Hepatocyte (in vitro differentiated cells): Measurements from ENCODE around the gene CDH4. TPM values are rescaled to one million over a fixed set of nuclear protein-coding genes. Genes with fewer than 3 reads are reported as not detected.

ENCODE experiments used
- DNase-seq: peaks from one replicate; pipeline ENCODE4 v3.0.0-alpha.2; 2016; ENCODE audit warnings: low spot score
- H2AFZ ChIP-seq: fragments of 200-600 bp; sonication (generic); 2 replicates; pipeline ENCODE4 v1.6.0; 2016; ENCODE audit warnings: antibody characterized with exemption, mild to moderate bottlenecking
- H3K27ac ChIP-seq: fragments of 200-600 bp; sonication (generic); 2 replicates; pipeline ENCODE4 v1.5.1; 2016; ENCODE audit warnings: mild to moderate bottlenecking
- H3K27me3 ChIP-seq: fragments of 200-600 bp; sonication (generic); 2 replicates; pipeline ENCODE4 v1.6.1; 2016
- H3K36me3 ChIP-seq: fragments of 200-600 bp; sonication (generic); replicated peaks from 2 replicates; pipeline ENCODE4 v1.5.1; 2016; ENCODE audit warnings: low read depth; ENCODE audit not compliant: insufficient read depth
- H3K4me1 ChIP-seq: fragments of 200-600 bp; sonication (generic); 2 replicates; pipeline ENCODE4 v1.5.1; 2016; ENCODE audit warnings: mild to moderate bottlenecking, moderate library complexity; ENCODE audit not compliant: insufficient read depth
- H3K4me2 ChIP-seq: fragments of 200-600 bp; sonication (generic); 2 replicates; pipeline ENCODE4 v1.6.0; 2016
- H3K4me3 ChIP-seq: fragments of 200-600 bp; sonication (generic); 2 replicates; pipeline ENCODE4 v1.5.1; 2016; ENCODE audit warnings: mild to moderate bottlenecking
- H3K79me2 ChIP-seq: fragments of 200-600 bp; sonication (generic); 2 replicates; pipeline ENCODE4 v1.6.0; 2017; ENCODE audit warnings: mild to moderate bottlenecking
- H3K9me2 ChIP-seq: fragments of 200-600 bp; sonication (generic); replicated peaks from 2 replicates; pipeline ENCODE4 v1.6.0; 2017; ENCODE audit warnings: mild to moderate bottlenecking; ENCODE audit not compliant: insufficient read depth
- H3K9me3 ChIP-seq: fragments of 200-600 bp; sonication (generic); 2 replicates; pipeline ENCODE4 v1.5.1; 2016; ENCODE audit warnings: low read depth, mild to moderate bottlenecking
- H4K20me1 ChIP-seq: fragments of 200-600 bp; sonication (generic); 2 replicates; pipeline ENCODE4 v1.6.0; 2016; ENCODE audit warnings: mild to moderate bottlenecking; ENCODE audit not compliant: insufficient read depth, poor library complexity, severe bottlenecking
- EZH2 ChIP-seq: fragments of 200-600 bp; sonication (generic); IDR thresholded peaks from 2 replicates; pipeline ENCODE4 v1.6.1; 2016; ENCODE audit warnings: antibody characterized with exemption, mild to moderate bottlenecking, borderline replicate concordance
- EZH2phosphoT487 ChIP-seq: fragments of 200-600 bp; sonication (generic); IDR thresholded peaks from one replicate; pipeline ENCODE4 v1.6.1; 2018; ENCODE audit warnings: antibody characterized with exemption, mild to moderate bottlenecking, low read depth, moderate library complexity; ENCODE audit not compliant: unreplicated experiment, severe bottlenecking
- WGBS: methylation state at CpG from one replicate; pipeline ENCODE4 v1.1.6; 2016; ENCODE audit warnings: low lambda C conversion rate; ENCODE audit errors: missing lambda C conversion rate; 5-methylcytosine and 5-hydroxymethylcytosine counted together
- polyA plus RNA-seq: library from polyadenylated mRNA; unstranded; fragments of >200 nt; fragmentation: Nextera tagmentation; extraction: Ambion mirVana; gene quantifications from 2 replicates; pipeline ENCODE4 v1.2.1, GENCODE V29; 2016
- total RNA-seq: library from RNA; depleted of rRNA; stranded (reverse); fragments of >200 nt; gene quantifications from 2 replicates; pipeline ENCODE4 v1.2.3, GENCODE V29; 2014
- TF ChIP-seq, protein P1 (sequence below): fragments of 200-600 bp; sonication (generic); IDR thresholded peaks from 2 replicates; pipeline ENCODE4 v1.5.1; 2016; ENCODE audit warnings: antibody characterized with exemption, mild to moderate bottlenecking; ENCODE audit not compliant: poor library complexity

CDH4 gene
- total and polyA plus RNA-seq, 2 experiments from 2014 or later: 0.53 to 0.73 TPM

DNA sequence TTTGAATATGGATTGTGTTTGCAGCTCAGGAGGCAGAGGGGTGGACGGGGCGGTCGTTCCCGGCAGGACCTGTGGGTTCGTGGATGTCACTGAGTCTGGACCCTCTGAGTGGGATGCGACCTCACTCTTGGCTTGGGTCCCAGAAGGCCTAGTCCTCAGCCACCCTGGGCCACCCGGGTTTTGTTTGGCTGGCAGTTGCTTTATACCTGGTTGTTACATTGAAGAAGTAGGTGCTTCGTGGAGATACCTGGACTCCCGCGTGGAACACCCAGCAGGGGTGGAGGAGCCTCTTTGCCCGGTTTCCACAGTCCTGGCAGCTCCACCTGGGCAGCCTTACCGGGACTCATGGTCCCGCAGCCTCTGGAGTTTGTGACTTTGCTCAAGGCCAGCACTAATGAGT is 408.5 kb downstream of the CDH4 start:
- DNase-seq: no peak
- Histone ChIP-seq H2AFZ (no peak overlapping the region), H3K36me3 (no peaks in the 10 kb centered on the region), H3K9me3 (no peaks in the 10 kb centered on the region), H3K79me2 (no peaks in the 10 kb centered on the region), H3K27ac (no peak overlapping the region), H3K4me1 (no peaks in the 10 kb centered on the region), H3K4me2 (no peak overlapping the region), H4K20me1 (no peaks in the 10 kb centered on the region), H3K9me2 (no peaks in the 10 kb centered on the region), H3K27me3 (no peaks in the 10 kb centered on the region), H3K4me3 (no peak overlapping the region)
- WGBS: 82% methylated on average over 13 of the region's 13 CpGs
- TF ChIP-seq EZH2phosphoT487 (no peak), EZH2 (no peak)

GRCh38 chr20:61661025-61661424 is 409.0 kb downstream of the CDH4 start:
- H3K4me2 ChIP-seq: no peak overlapping the region
- H3K27ac ChIP-seq: no peak overlapping the region
- H3K9me2 ChIP-seq: no peaks in the 10 kb centered on the region
- H3K27me3 ChIP-seq: no peaks in the 10 kb centered on the region
- no peak for DNase-seq
- no peaks in the 10 kb centered on the region for H3K36me3 ChIP-seq
- H4K20me1 ChIP-seq: no peaks in the 10 kb centered on the region
- H3K9me3 ChIP-seq: no peaks in the 10 kb centered on the region
- H3K4me1 ChIP-seq: no peaks in the 10 kb centered on the region
- TF ChIP-seq EZH2 (no peak), EZH2phosphoT487 (no peak)
- TF ChIP-seq, protein P1, sequence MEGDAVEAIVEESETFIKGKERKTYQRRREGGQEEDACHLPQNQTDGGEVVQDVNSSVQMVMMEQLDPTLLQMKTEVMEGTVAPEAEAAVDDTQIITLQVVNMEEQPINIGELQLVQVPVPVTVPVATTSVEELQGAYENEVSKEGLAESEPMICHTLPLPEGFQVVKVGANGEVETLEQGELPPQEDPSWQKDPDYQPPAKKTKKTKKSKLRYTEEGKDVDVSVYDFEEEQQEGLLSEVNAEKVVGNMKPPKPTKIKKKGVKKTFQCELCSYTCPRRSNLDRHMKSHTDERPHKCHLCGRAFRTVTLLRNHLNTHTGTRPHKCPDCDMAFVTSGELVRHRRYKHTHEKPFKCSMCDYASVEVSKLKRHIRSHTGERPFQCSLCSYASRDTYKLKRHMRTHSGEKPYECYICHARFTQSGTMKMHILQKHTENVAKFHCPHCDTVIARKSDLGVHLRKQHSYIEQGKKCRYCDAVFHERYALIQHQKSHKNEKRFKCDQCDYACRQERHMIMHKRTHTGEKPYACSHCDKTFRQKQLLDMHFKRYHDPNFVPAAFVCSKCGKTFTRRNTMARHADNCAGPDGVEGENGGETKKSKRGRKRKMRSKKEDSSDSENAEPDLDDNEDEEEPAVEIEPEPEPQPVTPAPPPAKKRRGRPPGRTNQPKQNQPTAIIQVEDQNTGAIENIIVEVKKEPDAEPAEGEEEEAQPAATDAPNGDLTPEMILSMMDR: no peak
- WGBS: 97% methylated on average over 7 of the region's 8 CpGs
- no peak overlapping the region for H3K4me3 ChIP-seq
- no peak overlapping the region for H2AFZ ChIP-seq
- H3K79me2 ChIP-seq: no peaks in the 10 kb centered on the region

- DNase-seq: no peak
- Histone ChIP-seq H3K4me2 (no peak overlapping the region), H3K4me3 (no peak overlapping the region), H3K27ac (no peak overlapping the region), H3K79me2 (no peaks in the 10 kb centered on the region), H3K36me3 (no peaks in the 10 kb centered on the region), H2AFZ (no peak overlapping the region), H3K27me3 (no peaks in the 10 kb centered on the region), H3K9me3 (no peaks in the 10 kb centered on the region), H4K20me1 (no peaks in the 10 kb centered on the region), H3K9me2 (no peaks in the 10 kb centered on the region), H3K4me1 (no peaks in the 10 kb centered on the region)
- WGBS: 95% methylated on average over 13 of the region's 13 CpGs
- no peak for TF ChIP-seq EZH2phosphoT487
- TF ChIP-seq, protein P1: no peak
- TF ChIP-seq EZH2: no peak
These were observed 409.5 kb downstream of the CDH4 start for GRCh38 chr20:61661583-61661982.

GRCh38 chr20:61662226-61662967 is 410.3 kb downstream of the CDH4 start:
- Histone ChIP-seq H3K9me3 (no peaks in the 10 kb centered on the region), H3K4me3 (no peak overlapping the region), H3K27ac (no peak overlapping the region), H4K20me1 (no peaks in the 10 kb centered on the region), H3K79me2 (no peaks in the 10 kb centered on the region), H3K27me3 (no peaks in the 10 kb centered on the region), H2AFZ (no peak overlapping the region), H3K4me2 (no peak overlapping the region), H3K4me1 (no peaks in the 10 kb centered on the region), H3K9me2 (no peaks in the 10 kb centered on the region), H3K36me3 (no peaks in the 10 kb centered on the region)
- DNase-seq: no peak
- WGBS: 90% methylated on average over 32 of the region's 32 CpGs
- TF ChIP-seq, protein P1: no peak
- TF ChIP-seq EZH2phosphoT487 (no peak), EZH2 (no peak)
